Muscle of back (tissue), 13 donors: Measurements from ENCODE around the gene TAF11L10. TPM values are rescaled to one million over a fixed set of nuclear protein-coding genes. Genes with fewer than 3 reads are reported as not detected.
"Not testable (repeated sequence)": the region's sequence is repeated elsewhere in the genome, so short reads cannot be mapped to it uniquely, and the experiment has no call there.

Experiments
- DNase-seq, 3 donors: peaks; one replicate each; pipeline versions ENCODE4 v3.0.0 to v3.0.0-alpha.2; 2013
- long read RNA-seq, 9 donors: transcript quantifications; one replicate each; lab custom pipeline, GENCODE V29; 2026
- polyA plus RNA-seq, 10 donors: library from polyadenylated mRNA; unstranded; fragments of 120-200 nt; gene quantifications; one replicate each; pipeline ENCODE4 v1.2.1, GENCODE V29; 2013; ENCODE audit not compliant: insufficient read length in 10 of 10

Gene TAF11L10
- not detected for polyA plus RNA-seq
- long read RNA-seq, donor 1: 0 reads
- long read RNA-seq, donor 2: 0 reads
- long read RNA-seq, donor 3: 0 reads
- long read RNA-seq, donor 4: 0 reads
- long read RNA-seq, donor 5: 0 reads
- long read RNA-seq, donor 6: 0 reads
- long read RNA-seq, donor 7: 0 reads
- long read RNA-seq, donor 8: 0 reads
- long read RNA-seq, donor 9: 0 reads

GRCh38 chr5:17597728-17598127 is at the start of gene TAF11L10:
TAF11L10 (minus strand) TSS chr5:17597828.
- not testable (repeated sequence) for DNase-seq

- no peak for DNase-seq
Observed at GRCh38 chr5:17634160-17634559, 36.5 kb upstream of the TAF11L10 start, which contains the start of gene TAF11L14. TAF11L14 (plus strand) TSS chr5:17634460.

- DNase-seq: not testable (repeated sequence)
Observed at GRCh38 chr5:17631788-17632187, 34.2 kb upstream of the TAF11L10 start, which contains the start of gene TAF11L13. TAF11L13 (plus strand) TSS chr5:17632088.

GRCh38 chr5:17625686-17626085 is 28.1 kb upstream of the TAF11L10 start:
- no peak for DNase-seq

GRCh38 chr5:17620627-17621026 is 23.0 kb upstream of the TAF11L10 start:
- DNase-seq: no peak

- DNase-seq: no peak
Observed at GRCh38 chr5:17619354-17619753, 21.7 kb upstream of the TAF11L10 start.

- DNase-seq: no peak
Observed at GRCh38 chr5:17614872-17615605, 17.4 kb upstream of the TAF11L10 start.

GRCh38 chr5:17610092-17610491 is 12.5 kb upstream of the TAF11L10 start, which contains the start of gene TAF11L12:
TAF11L12 (plus strand) TSS chr5:17610392.
- not testable (repeated sequence) for DNase-seq

- not testable (repeated sequence) for DNase-seq
Observed at GRCh38 chr5:17607461-17607860, 9.8 kb upstream of the TAF11L10 start.

GRCh38 chr5:17604951-17605350 is 7.3 kb upstream of the TAF11L10 start:
- no peak for DNase-seq

- not testable (repeated sequence) for DNase-seq
Observed at GRCh38 chr5:17603880-17604279, 6.3 kb upstream of the TAF11L10 start, which contains the start of gene TAF11L11. TAF11L11 (plus strand) TSS chr5:17604183.

GRCh38 chr5:17594255-17594654 is 3.4 kb downstream of the TAF11L10 start, which contains the start of gene TAF11L9:
TAF11L9 (minus strand) TSS chr5:17594394.
- DNase-seq: not testable (repeated sequence)

GRCh38 chr5:17590860-17591259 is 6.8 kb downstream of the TAF11L10 start, which contains the start of gene TAF11L8:
TAF11L8 (minus strand) TSS chr5:17590960.
- not testable (repeated sequence) for DNase-seq

- DNase-seq: not testable (repeated sequence)
Observed at GRCh38 chr5:17585658-17586057, 12.0 kb downstream of the TAF11L10 start, which contains the start of gene TAF11L7. TAF11L7 (minus strand) TSS chr5:17585758.

Other genes starting within 250 kb of the TAF11L10 start
- gene TAF11L2, start 99.6 kb downstream of the TAF11L10 start, polyA plus RNA-seq: not detected
- gene TAF11L3, start 79.5 kb downstream of the TAF11L10 start, polyA plus RNA-seq: not detected
- gene TAF11L4, start 76.0 kb downstream of the TAF11L10 start, polyA plus RNA-seq: not detected
- not detected for gene TAF11L5, start 72.6 kb downstream of the TAF11L10 start, polyA plus RNA-seq
- gene TAF11L6, start 69.2 kb downstream of the TAF11L10 start, polyA plus RNA-seq: not detected
- gene TAF11L7, start 12.1 kb downstream of the TAF11L10 start, polyA plus RNA-seq: not detected
- not detected for gene TAF11L8, start 6.9 kb downstream of the TAF11L10 start, polyA plus RNA-seq
- gene TAF11L9, start 3.4 kb downstream of the TAF11L10 start, polyA plus RNA-seq: not detected
- not detected for gene TAF11L11, start 6.4 kb upstream of the TAF11L10 start, polyA plus RNA-seq
- not detected for gene TAF11L12, start 12.6 kb upstream of the TAF11L10 start, polyA plus RNA-seq
- gene TAF11L13, start 34.3 kb upstream of the TAF11L10 start, polyA plus RNA-seq: not detected
- gene TAF11L14, start 36.6 kb upstream of the TAF11L10 start, polyA plus RNA-seq: not detected